Frontal cortex (tissue), 4 donors: ENCODE results near the gene FRY. TPM values are rescaled to one million over a fixed set of nuclear protein-coding genes. Genes with fewer than 3 reads are reported as not detected.
A peak's percentile ranks its signal among the peaks of the same experiment; 100 is the strongest.
"Not testable (repeated sequence)": the region's sequence is repeated elsewhere in the genome, so short reads cannot be mapped to it uniquely, and the experiment has no call there.

Source experiments
- DNase-seq, 2 donors: peaks; one replicate each; pipeline ENCODE4 v3.0.0; 2012; ENCODE audit warnings: low spot score in 2 of 2
- FAIRE-seq: peaks from 2 replicates; lab custom pipeline; 2012; peaks lifted over from hg19 to GRCh38; lab: Jason Lieb, UNC
- total RNA-seq: library from RNA; depleted of rRNA; stranded (reverse); fragments of >200 nt; gene quantifications from one replicate; pipeline ENCODE4 v1.2.3, GENCODE V29; 2014
- donor health status: control.
- donor health status: control.
- donor health status: control.

FRY gene
- total RNA-seq = 55.4 TPM

GRCh38 chr13:32031025-32031814, at the start of gene FRY:
Gene FRY, plus strand, starts transcription at chr13:32031774. Its CDS starts 22 bp downstream, at chr13:32031796.
- no peak for FAIRE-seq
- peak; percentile 39 to 51 for DNase-seq

- DNase-seq = no peak
- FAIRE-seq = no peak
Measured at GRCh38 chr13:31982124-31982523, 49.5 kb upstream of the FRY start.

GRCh38 chr13:31982540-31982939, 49.0 kb upstream of the FRY start:
- FAIRE-seq = no peak
- DNase-seq = no peak

- FAIRE-seq, DNase-seq: not testable (repeated sequence)
Measured at GRCh38 chr13:31983696-31984095, 47.9 kb upstream of the FRY start.

- not testable (repeated sequence) for FAIRE-seq, DNase-seq
Measured at GRCh38 chr13:31984388-31984787, 47.2 kb upstream of the FRY start.

GRCh38 chr13:31986676-31987470, 44.7 kb upstream of the FRY start:
- no peak for DNase-seq
- no peak for FAIRE-seq

GRCh38 chr13:31987535-31988170, 43.9 kb upstream of the FRY start:
- FAIRE-seq = no peak
- DNase-seq = no peak

- DNase-seq, FAIRE-seq: not testable (repeated sequence)
Measured at GRCh38 chr13:31994367-31994766, 37.2 kb upstream of the FRY start.

GRCh38 chr13:31996601-31997000, 35.0 kb upstream of the FRY start:
- FAIRE-seq (no peak), DNase-seq (no peak)

- no peak for DNase-seq
- FAIRE-seq = no peak
Measured at GRCh38 chr13:31997641-31998040, 33.9 kb upstream of the FRY start.

GRCh38 chr13:31998131-31998530, 33.4 kb upstream of the FRY start:
- FAIRE-seq = no peak

GRCh38 chr13:32000754-32001153, 30.8 kb upstream of the FRY start:
- DNase-seq, FAIRE-seq: not testable (repeated sequence)

More at GRCh38 chr13:31998131-31998530, 33.4 kb upstream of the FRY start:
- no peak for DNase-seq

- no peak for FAIRE-seq
- peak; percentile 12 to 16 for DNase-seq
Measured at GRCh38 chr13:32001154-32001768, 30.3 kb upstream of the FRY start.

- FAIRE-seq (no peak), DNase-seq (no peak)
Measured at GRCh38 chr13:32001769-32002168, 29.8 kb upstream of the FRY start.

- DNase-seq (no peak), FAIRE-seq (no peak)
Measured at GRCh38 chr13:32002873-32003272, 28.7 kb upstream of the FRY start.

- FAIRE-seq (no peak), DNase-seq (no peak)
Measured at GRCh38 chr13:32007494-32007893, 24.1 kb upstream of the FRY start.

GRCh38 chr13:32008518-32009175, 22.9 kb upstream of the FRY start:
- DNase-seq (no peak), FAIRE-seq (no peak)

- no peak for FAIRE-seq
Measured at GRCh38 chr13:32009362-32009761, 22.2 kb upstream of the FRY start.

GRCh38 chr13:32010136-32010535, 21.4 kb upstream of the FRY start:
- no peak for DNase-seq
- FAIRE-seq = no peak

More at GRCh38 chr13:32009362-32009761, 22.2 kb upstream of the FRY start:
- no peak for DNase-seq
